Measurements from ENCODE around the gene ICA1L.
"Not testable (repeated sequence)": the region's sequence is repeated elsewhere in the genome, so short reads cannot be mapped to it uniquely, and the experiment has no call there.

Gene ICA1L

DNA sequence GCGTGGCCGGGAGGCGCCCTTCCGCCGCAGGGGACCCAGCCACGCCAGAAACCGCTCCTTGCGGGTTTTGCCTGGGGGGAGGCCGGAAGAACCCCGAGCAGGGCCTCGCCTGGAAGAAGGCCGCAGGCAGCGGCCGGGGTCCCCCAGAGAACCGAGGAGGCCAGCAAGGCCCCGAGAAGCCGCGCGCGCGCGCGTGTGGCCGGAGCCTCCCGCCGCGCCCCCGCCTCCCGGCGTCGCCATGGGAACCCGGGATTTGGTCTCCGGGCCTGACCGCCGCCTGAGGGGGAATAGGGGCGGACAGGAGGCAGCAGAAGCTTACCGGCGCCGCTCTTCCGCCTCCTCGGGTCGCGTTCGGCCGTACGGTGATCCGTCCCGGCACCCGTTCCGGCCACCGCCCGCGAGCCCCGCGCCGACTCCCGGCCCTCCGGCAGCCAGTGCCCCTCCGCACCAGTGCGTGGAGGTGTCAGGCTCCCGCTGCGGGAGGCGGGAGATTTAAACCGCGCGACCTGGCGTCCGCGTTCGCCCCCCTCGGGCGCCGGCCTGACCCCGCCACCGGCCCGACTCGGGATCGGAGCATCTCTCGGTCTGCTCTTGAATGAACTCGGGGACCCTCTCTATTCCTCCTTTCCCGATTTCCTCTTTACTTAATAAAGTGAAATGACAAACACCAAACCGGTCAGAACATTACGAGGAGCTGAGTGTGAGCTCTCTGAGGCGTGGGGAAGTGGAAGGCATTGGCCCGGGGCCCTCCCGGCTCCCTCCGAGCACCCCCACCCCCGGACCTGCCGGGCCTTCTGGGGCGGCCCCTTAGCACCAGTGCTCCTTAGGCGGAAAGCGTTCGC lies at the start of gene ICA1L:
TSS of gene ICA1L (minus strand) at position 467 of the 842 bp plus-strand sequence. CDS start 42,757 bp downstream, outside the sequence.
- peak within 1 kb of the TSS; percentile 84 for H3K27ac ChIP-seq (ENCODE audit: low read length)
- TF ChIP-seq, protein P1, sequence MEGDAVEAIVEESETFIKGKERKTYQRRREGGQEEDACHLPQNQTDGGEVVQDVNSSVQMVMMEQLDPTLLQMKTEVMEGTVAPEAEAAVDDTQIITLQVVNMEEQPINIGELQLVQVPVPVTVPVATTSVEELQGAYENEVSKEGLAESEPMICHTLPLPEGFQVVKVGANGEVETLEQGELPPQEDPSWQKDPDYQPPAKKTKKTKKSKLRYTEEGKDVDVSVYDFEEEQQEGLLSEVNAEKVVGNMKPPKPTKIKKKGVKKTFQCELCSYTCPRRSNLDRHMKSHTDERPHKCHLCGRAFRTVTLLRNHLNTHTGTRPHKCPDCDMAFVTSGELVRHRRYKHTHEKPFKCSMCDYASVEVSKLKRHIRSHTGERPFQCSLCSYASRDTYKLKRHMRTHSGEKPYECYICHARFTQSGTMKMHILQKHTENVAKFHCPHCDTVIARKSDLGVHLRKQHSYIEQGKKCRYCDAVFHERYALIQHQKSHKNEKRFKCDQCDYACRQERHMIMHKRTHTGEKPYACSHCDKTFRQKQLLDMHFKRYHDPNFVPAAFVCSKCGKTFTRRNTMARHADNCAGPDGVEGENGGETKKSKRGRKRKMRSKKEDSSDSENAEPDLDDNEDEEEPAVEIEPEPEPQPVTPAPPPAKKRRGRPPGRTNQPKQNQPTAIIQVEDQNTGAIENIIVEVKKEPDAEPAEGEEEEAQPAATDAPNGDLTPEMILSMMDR (IDR thresholded peaks at IDR 0.05; ENCODE audit: low read depth, low read length), result no peak
- no peak for TF ChIP-seq EZH2phosphoT487 (IDR thresholded peaks at IDR 0.05; ENCODE audit: low read depth)
- H3K27me3 ChIP-seq (ENCODE audit: low read depth, low read length), result no peaks in the 10 kb centered on the region
- no peaks in the 10 kb centered on the region for H3K36me3 ChIP-seq (replicated peaks; ENCODE audit: low read depth, low read length)
- peak within 1 kb of the TSS; percentile 86 for H2AFZ ChIP-seq (ENCODE audit: low read depth, low read length)
- H4K20me1 ChIP-seq (ENCODE audit: insufficient read depth, low read length), result no peaks in the 10 kb centered on the region
- H3K79me2 ChIP-seq (ENCODE audit: low read length), result no peaks in the 10 kb centered on the region
- H3K9me3 ChIP-seq (ENCODE audit: insufficient read depth, low read length), result no peaks in the 10 kb centered on the region
- peak within 1 kb of the TSS; percentile 85 for H3K4me2 ChIP-seq (ENCODE audit: low read length)
- H3K9ac ChIP-seq (ENCODE audit: low read length), result peak within 1 kb of the TSS; percentile 77
- H3K4me3 ChIP-seq (ENCODE audit: low read length), result peak within 1 kb of the TSS; percentile 92
- peaks cover 7% of the 10 kb centered on the region for H3K4me1 ChIP-seq (ENCODE audit: low read length)

DNA sequence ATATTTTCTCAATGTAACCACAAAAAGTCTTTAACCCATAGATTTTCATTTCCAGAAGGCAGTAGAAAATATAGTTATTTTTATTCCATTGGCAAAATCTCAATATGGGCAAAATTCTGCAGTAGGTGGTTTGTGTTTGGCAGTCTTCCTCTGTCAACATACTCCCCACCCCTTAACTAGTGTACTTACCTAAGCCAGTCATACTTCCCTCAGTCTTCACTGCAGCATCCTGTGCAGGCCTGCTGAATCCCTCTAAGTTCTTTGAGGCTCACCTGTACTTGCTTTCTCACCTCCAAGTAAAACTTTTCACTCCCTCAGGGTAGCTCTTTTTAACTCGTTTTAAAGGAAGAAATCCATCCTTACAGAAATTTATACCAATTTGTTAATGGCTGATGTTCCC lies 47.3 kb upstream of the ICA1L start:
- H3K4me1 ChIP-seq (ENCODE audit: low read length), result no peaks in the 10 kb centered on the region
- H3K27me3 ChIP-seq (ENCODE audit: low read depth, low read length), result no peaks in the 10 kb centered on the region
- H3K9me3 ChIP-seq (ENCODE audit: insufficient read depth, low read length), result no peaks in the 10 kb centered on the region
- H3K9ac ChIP-seq (ENCODE audit: low read length), result no peak overlapping the region
- TF ChIP-seq, protein P1 (IDR thresholded peaks at IDR 0.05; ENCODE audit: low read depth, low read length), result no peak
- H4K20me1 ChIP-seq (ENCODE audit: insufficient read depth, low read length), result no peaks in the 10 kb centered on the region
- H3K4me3 ChIP-seq (ENCODE audit: low read length), result no peak overlapping the region
- H3K27ac ChIP-seq (ENCODE audit: low read length), result no peak overlapping the region
- H2AFZ ChIP-seq (ENCODE audit: low read depth, low read length), result no peak overlapping the region
- H3K36me3 ChIP-seq (replicated peaks; ENCODE audit: low read depth, low read length), result no peaks in the 10 kb centered on the region
- H3K79me2 ChIP-seq (ENCODE audit: low read length), result no peaks in the 10 kb centered on the region
- no peak overlapping the region for H3K4me2 ChIP-seq (ENCODE audit: low read length)

DNA sequence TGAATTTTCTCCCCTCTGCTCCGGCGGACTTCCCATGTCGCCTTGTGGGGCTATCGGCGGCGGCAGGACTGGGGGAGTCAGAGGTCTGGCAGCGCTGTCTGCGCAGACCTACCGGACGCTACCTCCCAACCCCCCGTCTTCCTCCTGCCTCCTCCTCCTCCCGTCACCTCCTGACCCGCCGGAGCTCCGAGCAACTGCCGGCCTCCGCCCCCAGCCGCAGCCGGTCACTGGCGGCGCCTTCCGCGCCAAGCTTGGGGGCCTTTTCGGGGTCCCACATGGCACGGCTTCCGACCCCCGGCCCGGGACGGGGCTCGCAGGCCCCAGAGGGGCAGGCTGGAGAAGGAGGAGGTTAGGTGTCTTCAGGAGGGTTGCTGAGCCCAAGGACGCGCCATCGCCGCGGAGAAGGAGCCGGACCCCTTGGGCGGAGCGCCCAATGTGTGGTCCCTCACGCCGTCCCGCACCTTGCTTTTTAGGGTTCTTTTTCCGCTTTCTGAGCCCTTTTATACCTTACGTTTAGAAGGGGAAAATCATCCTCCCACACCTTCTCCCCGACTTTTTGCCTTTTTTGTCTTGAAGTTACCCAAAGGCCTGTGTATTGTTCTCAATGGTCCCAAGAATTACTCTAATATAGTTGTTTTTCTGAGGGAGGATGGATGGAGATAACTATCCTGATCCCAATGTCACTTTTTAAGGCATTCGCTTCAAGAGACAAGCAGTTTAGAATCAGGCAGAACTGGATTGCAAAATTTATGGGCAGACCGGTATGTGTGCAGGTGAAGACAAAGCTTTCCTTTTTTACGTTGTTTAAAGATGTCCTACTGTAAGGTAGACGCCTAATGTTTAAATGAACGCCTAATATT lies 41.0 kb upstream of the ICA1L start:
- peak overlapping the region; percentile 93 for H3K4me3 ChIP-seq (ENCODE audit: low read length)
- not testable (repeated sequence) for H3K9me3 ChIP-seq (ENCODE audit: insufficient read depth, low read length); H2AFZ ChIP-seq (ENCODE audit: low read depth, low read length); H3K36me3 ChIP-seq (replicated peaks; ENCODE audit: low read depth, low read length); H3K27me3 ChIP-seq (ENCODE audit: low read depth, low read length); H4K20me1 ChIP-seq (ENCODE audit: insufficient read depth, low read length)
- H3K9ac ChIP-seq (ENCODE audit: low read length), result peak overlapping the region; percentile 94
- peaks cover 20% of the 10 kb centered on the region for H3K4me1 ChIP-seq (ENCODE audit: low read length)
- H3K27ac ChIP-seq (ENCODE audit: low read length), result peak overlapping the region; percentile 92
- H3K4me2 ChIP-seq (ENCODE audit: low read length), result peak overlapping the region; percentile 58
- peaks cover 40% of the 10 kb centered on the region for H3K79me2 ChIP-seq (ENCODE audit: low read length)

DNA sequence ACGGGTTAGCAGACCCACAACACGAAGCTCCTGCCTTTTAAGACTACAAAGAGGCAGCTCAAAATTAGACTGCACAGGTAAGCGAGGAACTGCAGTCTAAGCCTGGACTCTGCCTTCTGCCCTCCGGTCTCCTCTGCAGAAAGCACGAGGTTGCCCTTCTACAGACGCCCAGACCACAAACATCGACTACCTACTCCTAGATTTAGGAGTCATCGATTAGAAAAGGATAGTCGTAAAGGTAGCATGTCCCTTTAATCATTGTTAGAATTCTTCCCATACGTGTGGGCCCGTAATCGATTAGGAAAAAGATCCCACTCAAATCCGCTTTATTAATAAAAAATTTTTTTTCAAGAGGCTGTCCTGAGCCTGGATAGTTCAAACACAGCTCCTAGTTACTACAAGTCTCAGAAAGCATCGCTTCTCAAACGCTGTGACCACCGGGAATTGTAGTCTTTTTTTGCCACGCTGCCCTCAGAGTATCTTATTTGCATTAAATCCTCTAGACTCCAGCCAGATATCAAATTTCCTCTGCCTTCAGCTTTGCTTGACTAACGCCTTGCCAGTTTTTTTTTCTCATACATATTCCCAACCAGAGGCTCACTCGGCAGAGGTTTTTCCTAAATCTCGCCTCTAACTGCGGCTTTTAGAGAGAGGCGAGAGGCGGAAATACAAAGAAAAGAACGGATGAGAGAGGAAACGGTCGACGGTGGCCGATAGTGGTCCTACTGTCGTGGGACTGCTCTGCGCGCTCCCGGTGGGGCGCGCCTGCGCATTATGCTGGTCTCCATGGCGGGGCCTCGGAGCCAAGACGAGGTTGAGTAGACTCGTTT lies 40.2 kb upstream of the ICA1L start, which contains the start of the genes CARF and WDR12:
TSS of gene CARF (plus strand) at position 764 of the 830 bp plus-strand sequence. CDS start 29,628 bp downstream, outside the sequence.
TSS of gene WDR12 (minus strand) at position 162 of the 830 bp plus-strand sequence. CDS start 197 bp downstream, outside the sequence.
- H3K9ac ChIP-seq (ENCODE audit: low read length), result peak within 1 kb of the TSS; percentile 94
- peaks cover 20% of the 10 kb centered on the region for H3K4me1 ChIP-seq (ENCODE audit: low read length)
- peaks cover 44% of the 10 kb centered on the region for H3K79me2 ChIP-seq (ENCODE audit: low read length)
- peak within 1 kb of the TSS; percentile 98 for H2AFZ ChIP-seq (ENCODE audit: low read depth, low read length)
- H3K27me3 ChIP-seq (ENCODE audit: low read depth, low read length), result no peaks in the 10 kb centered on the region
- no peaks in the 10 kb centered on the region for H3K9me3 ChIP-seq (ENCODE audit: insufficient read depth, low read length)
- H4K20me1 ChIP-seq (ENCODE audit: insufficient read depth, low read length), result 0 out of 2 replicates have a peak, but pooled peaks cover 6% of the 10 kb centered on the region
- peak within 1 kb of the TSS; percentile 92 for H3K27ac ChIP-seq (ENCODE audit: low read length)
- H3K4me2 ChIP-seq (ENCODE audit: low read length), result peak within 1 kb of the TSS; percentile 96
- peak within 1 kb of the TSS; percentile 93 for H3K4me3 ChIP-seq (ENCODE audit: low read length)
- peaks cover 6% of the 10 kb centered on the region for H3K36me3 ChIP-seq (replicated peaks; ENCODE audit: low read depth, low read length)
- no peak for TF ChIP-seq EZH2phosphoT487 (IDR thresholded peaks at IDR 0.05; ENCODE audit: low read depth)
- TF ChIP-seq, protein P1 (IDR thresholded peaks at IDR 0.05; ENCODE audit: low read depth, low read length), result no peak
